GM11168 (cell line): ENCODE results near the gene EDIL3.

Experiments used
- in situ Hi-C: fragments of 300-500 bp; cut with MboI; formaldehyde crosslinking; loops from one replicate; pipeline ENCODE4 v1.12.0; 2022; ENCODE audit warnings: low sequenced_read_pairs; ENCODE audit not compliant: unreplicated experiment

EDIL3 gene

GRCh38 chr5:84014966-84015365 lies 369.7 kb downstream of the EDIL3 start:
- in situ Hi-C loops = no loop called here

GRCh38 chr5:83993803-83994202 lies 390.9 kb downstream of the EDIL3 start:
- in situ Hi-C loops = no loop called here

- in situ Hi-C loops = no loop called here
These were observed 393.0 kb downstream of the EDIL3 start for GRCh38 chr5:83991566-83992224.

GRCh38 chr5:83988293-83988685 lies 396.4 kb downstream of the EDIL3 start:
- in situ Hi-C loops = no loop called here

DNA sequence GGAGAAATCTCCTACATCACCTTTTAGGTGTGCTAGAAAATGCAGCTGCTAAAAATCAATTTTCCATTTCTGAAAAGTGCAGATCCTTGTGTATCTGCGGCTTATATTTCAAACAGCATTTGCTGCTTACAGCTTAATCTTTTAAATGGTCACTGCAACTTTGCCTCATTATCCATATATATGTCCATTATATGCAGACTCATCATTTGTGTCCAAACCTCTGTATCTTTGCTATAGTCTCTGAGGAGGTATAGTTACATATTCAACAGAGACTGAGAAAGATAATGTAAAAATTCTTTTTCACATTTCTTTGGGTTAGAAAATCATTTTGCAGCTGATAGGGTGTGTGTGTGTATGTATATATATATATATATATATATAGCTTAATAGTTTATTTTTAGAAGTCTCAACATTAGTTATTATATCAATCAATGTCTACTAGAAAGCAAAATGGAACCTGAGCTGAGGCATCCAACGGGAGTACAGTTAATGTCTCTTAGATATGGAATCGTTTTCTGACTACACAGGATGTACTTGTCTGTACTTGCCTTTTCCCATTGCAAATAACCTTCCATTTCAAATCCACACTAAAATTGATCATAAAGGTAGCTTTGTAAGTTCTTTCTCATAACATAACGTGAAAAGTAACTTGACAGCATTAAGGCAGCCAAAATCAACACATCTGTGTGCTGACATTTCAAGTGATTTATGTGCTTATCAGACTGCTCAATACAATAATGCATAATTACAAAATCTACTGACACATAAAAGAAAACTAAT lies 397.0 kb downstream of the EDIL3 start:
- in situ Hi-C loops = no loop called here

- in situ Hi-C loops = no loop called here
These were observed 400.8 kb downstream of the EDIL3 start for GRCh38 chr5:83983852-83984251.

GRCh38 chr5:83973925-83974815 lies 410.5 kb downstream of the EDIL3 start:
- in situ Hi-C loops = no loop called here

DNA sequence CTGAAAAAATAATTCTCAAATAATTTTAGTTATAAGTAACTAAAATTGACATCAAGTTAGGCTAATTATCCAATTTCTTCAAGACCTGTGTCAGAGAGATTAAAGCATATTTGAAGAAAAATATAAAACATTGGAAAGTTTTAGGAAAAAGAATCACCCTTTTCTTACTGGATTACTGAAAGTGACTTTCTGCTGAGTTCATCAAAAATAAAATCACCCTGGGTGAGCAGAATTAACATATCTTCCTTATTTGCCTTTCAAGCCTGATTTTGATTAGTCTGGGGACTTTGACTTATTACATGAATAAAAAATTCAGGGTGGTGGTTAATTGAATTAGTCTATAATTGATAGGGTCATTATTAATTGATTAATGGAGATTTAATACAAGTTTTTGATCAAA lies 411.8 kb downstream of the EDIL3 start:
- in situ Hi-C loops = no loop called here

DNA sequence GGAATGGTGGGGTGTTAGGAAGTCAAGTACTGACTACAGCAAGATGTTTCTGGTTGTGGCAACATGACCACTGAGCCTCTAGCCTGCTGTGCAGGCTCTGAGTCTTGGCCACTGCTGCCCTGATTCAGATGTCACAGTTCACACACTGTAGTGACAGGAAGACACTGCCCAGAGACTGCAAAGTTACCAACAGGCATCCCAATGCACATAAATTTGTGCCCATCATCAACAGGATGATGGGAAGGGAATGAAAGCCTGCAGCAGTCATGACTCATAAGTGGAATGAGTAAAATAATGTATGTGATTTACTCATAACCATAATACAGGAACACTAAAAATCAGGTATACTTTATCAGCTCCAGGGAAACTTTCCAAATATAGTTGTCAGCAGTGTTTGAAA lies 412.4 kb downstream of the EDIL3 start:
- in situ Hi-C loops = no loop called here

- in situ Hi-C loops = no loop called here
These were observed 417.3 kb downstream of the EDIL3 start for GRCh38 chr5:83967417-83967816.

GRCh38 chr5:83965441-83965840 lies 419.2 kb downstream of the EDIL3 start:
- in situ Hi-C loops = no loop called here

DNA sequence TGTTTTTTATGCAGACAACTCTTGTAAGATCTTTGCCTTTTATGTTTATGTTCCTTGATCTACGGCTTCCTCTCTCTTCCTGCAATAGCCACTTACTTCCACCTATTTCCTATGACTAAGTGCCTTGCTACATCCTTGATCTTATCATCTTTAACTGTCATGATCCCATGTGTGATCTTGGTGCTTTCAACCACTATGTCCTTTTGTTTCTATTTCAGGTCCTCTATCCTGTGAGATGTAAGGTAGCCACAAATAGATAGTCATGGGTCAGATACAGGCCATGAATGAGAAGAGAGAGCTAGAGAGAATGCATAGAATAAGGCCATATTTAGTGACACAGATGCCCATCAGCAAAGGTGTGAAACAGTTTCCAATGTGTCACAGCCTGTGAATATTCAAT lies 420.4 kb downstream of the EDIL3 start:
- in situ Hi-C loops = no loop called here

GRCh38 chr5:83957188-83957587 lies 427.5 kb downstream of the EDIL3 start:
- in situ Hi-C loops = no loop called here

DNA sequence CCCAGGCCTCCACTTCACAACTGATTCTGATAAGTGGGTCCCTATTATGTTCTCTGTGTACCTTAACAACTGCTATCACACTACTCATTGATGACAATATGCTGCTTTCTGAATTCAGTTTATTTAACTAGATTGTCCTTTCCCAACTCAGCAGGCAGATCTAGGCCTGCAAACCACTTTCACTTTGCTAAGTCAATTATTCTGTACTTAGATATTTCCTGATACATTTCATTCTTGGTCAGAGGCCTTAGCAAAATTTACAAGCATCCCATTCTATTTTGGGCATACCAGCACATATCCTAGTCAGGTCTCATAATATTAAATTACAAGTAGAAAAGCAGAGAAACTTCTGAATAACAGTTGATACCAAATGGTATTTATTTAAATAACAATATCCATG lies 428.3 kb downstream of the EDIL3 start:
- in situ Hi-C loops = no loop called here

DNA sequence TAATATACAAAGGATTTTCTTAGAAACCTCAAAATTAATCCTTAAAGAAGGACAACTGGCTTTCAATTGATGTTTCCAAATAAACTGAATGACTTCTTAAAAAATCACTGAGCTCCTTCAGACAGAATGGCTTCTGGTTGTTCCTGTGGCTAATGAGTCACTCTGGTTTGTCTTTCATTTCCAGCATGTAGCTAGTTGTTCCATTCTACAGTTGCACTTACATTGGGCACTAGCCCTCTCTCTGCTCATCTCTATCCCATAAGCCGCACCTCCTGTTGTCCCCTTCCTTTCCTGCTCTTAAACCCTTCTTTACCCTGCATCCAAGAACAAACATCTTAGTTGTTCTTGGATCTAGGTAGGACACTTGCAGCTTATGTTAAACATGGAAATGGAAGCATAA lies 428.8 kb downstream of the EDIL3 start:
- in situ Hi-C loops = no loop called here

DNA sequence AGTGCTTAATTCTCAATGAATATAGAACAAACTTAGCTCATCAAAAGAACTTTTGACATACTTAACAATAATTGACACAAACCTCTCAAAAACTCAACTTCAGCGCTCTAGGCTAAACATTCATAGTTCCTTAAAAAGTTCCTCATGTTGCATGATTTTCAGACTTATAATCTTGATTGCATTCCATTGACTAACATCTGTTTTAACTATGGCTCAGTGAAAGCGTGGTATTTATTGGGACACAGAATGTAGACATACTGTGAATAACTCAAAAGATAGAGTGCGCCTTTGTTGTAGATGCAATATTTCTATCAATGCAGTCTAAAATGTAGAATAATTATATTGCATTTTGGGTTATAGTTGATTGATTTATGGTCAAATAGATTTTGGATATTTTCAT lies 436.9 kb downstream of the EDIL3 start:
- in situ Hi-C loops = no loop called here

GRCh38 chr5:83946516-83946915 lies 438.2 kb downstream of the EDIL3 start:
- in situ Hi-C loops = no loop called here

GRCh38 chr5:83942155-83942554 lies 442.5 kb downstream of the EDIL3 start:
- in situ Hi-C loops = no loop called here

DNA sequence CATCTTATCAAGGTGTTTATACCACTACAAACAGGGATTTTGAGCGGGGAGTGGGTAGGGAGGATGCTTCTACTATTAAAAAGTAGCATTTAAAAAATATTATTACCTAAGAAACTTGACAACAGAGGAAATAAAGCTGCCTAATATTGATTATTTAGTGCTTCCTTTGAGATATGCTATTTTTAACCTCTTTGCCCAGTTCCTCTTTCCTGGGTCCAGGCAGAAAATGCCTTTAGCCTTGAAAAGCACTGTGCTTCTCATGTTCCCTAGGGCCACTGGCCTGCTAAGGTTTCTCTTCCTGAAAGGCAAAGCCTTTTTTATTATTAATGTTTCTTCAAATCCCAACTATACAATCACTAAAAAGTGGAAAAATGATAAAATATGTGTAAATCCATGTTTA lies 446.8 kb downstream of the EDIL3 start:
- in situ Hi-C loops = no loop called here

GRCh38 chr5:83931969-83932368 lies 452.7 kb downstream of the EDIL3 start:
- in situ Hi-C loops = no loop called here

DNA sequence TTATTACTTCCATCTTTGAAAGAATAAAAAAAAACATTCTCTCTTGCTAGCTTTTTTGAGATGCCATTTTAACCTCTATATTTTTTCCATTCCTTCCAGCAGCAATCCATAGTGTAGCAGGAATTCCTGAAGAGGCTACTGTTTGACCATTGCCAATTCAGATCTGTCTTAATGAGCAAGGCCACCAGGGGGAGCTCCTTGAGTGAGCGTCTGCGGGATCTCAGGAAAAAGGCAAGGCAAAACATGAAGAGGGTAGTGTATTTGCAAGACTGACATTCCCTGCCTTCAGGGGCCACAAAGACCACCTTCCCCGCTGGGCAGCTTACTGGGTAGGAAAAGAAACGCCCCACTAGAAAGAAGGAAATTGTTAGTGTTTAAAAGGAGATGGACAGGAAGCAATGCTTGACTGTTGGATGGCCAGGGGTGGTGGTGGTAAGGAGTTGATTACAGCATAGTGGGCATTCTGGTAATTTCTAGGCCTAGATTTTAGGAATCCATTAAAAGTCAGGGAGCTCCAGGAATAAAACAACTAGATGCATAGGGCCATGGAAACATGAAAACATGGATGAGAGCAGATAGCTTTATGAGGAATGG lies 457.4 kb downstream of the EDIL3 start:
- in situ Hi-C loops = no loop called here
